ENCODE results near the gene PJA2.

PJA2 gene

GRCh38 chr5:109404428-109404960, 5.3 kb downstream of the PJA2 start:
- no peaks in the 10 kb centered on the region for H3K27me3 ChIP-seq (ENCODE audit: control insufficient read depth, low read length)
- TF ChIP-seq CTCF (IDR thresholded peaks at IDR 0.05; ENCODE audit: low read depth, low read length, poor library complexity, severe bottlenecking) (no peak), EZH2phosphoT487 (IDR thresholded peaks at IDR 0.05; ENCODE audit: borderline replicate concordance, low read length) (no peak)
- peaks cover 95% of the 10 kb centered on the region for H3K79me2 ChIP-seq (ENCODE audit: control insufficient read depth, low read length)
- H3K9me3 ChIP-seq (ENCODE audit: control insufficient read depth, insufficient read depth, low read length) = 0 out of 2 replicates have a peak, but pooled peaks cover 3% of the 10 kb centered on the region
- H3K36me3 ChIP-seq (ENCODE audit: control insufficient read depth, low read length) = peaks cover 25% of the 10 kb centered on the region
- no peak overlapping the region for H3K27ac ChIP-seq (ENCODE audit: low read depth, low read length)
- H3K4me1 ChIP-seq (ENCODE audit: control insufficient read depth, low read length) = peaks cover 21% of the 10 kb centered on the region
- no peak overlapping the region for H3K4me2 ChIP-seq (ENCODE audit: low read length)
- H3K9me2 ChIP-seq (replicated peaks; ENCODE audit: control insufficient read depth, low read length) = no peaks in the 10 kb centered on the region
- H3F3A ChIP-seq (ENCODE audit: control insufficient read depth, insufficient read depth) = peaks cover 11% of the 10 kb centered on the region
- H3K4me3 ChIP-seq (ENCODE audit: low read length) = no peak overlapping the region
- H4K20me1 ChIP-seq (ENCODE audit: control insufficient read depth, insufficient read depth, low read depth, low read length) = peaks cover 20% of the 10 kb centered on the region

DNA sequence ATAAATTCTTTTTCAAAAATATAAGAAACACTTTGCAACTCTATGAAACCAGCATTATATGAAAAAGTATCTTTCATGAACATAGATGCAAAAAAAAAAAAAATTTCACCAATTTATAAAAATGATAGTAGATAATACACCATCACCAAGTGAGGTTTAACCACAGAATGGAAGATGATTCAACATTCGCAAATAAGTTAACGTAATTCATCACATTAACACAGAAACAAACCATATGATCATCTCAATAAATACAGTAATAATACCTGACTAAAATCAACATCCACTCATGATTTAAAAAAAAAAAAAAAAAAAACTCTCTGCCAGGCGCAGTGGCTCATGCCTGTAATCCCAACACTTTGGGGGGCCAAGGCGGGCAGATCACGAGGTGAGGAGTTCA, 6.3 kb downstream of the PJA2 start:
- Histone ChIP-seq H3K4me1 (ENCODE audit: control insufficient read depth, low read length) (peaks cover 21% of the 10 kb centered on the region), H3K4me3 (ENCODE audit: low read length) (no peak overlapping the region), H3K4me2 (ENCODE audit: low read length) (no peak overlapping the region), H4K20me1 (ENCODE audit: control insufficient read depth, insufficient read depth, low read depth, low read length) (peaks cover 19% of the 10 kb centered on the region), H3K9me3 (ENCODE audit: control insufficient read depth, insufficient read depth, low read length) (0 out of 2 replicates have a peak, but pooled peaks cover 3% of the 10 kb centered on the region), H3K79me2 (ENCODE audit: control insufficient read depth, low read length) (peaks cover 98% of the 10 kb centered on the region), H3K9me2 (replicated peaks; ENCODE audit: control insufficient read depth, low read length) (no peaks in the 10 kb centered on the region), H3K36me3 (ENCODE audit: control insufficient read depth, low read length) (peaks cover 24% of the 10 kb centered on the region), H3K27ac (ENCODE audit: low read depth, low read length) (no peak overlapping the region), H3K27me3 (ENCODE audit: control insufficient read depth, low read length) (no peaks in the 10 kb centered on the region), H3F3A (ENCODE audit: control insufficient read depth, insufficient read depth) (peaks cover 3% of the 10 kb centered on the region; the same call in 1 of the 2 replicates)
- TF ChIP-seq CTCF (IDR thresholded peaks at IDR 0.05; ENCODE audit: low read depth, low read length, poor library complexity, severe bottlenecking) (no peak), EZH2phosphoT487 (IDR thresholded peaks at IDR 0.05; ENCODE audit: borderline replicate concordance, low read length) (no peak)

GRCh38 chr5:109399092-109399759, 10.5 kb downstream of the PJA2 start:
- H3K4me3 ChIP-seq (ENCODE audit: low read length) = no peak overlapping the region

More at GRCh38 chr5:109399092-109399759, 10.5 kb downstream of the PJA2 start:
- Histone ChIP-seq H3K27ac (ENCODE audit: low read depth, low read length) (no peak overlapping the region), H3K36me3 (ENCODE audit: control insufficient read depth, low read length) (peaks cover 12% of the 10 kb centered on the region), H3K79me2 (ENCODE audit: control insufficient read depth, low read length) (peaks cover 96% of the 10 kb centered on the region), H4K20me1 (ENCODE audit: control insufficient read depth, insufficient read depth, low read depth, low read length) (no peaks in the 10 kb centered on the region), H3F3A (ENCODE audit: control insufficient read depth, insufficient read depth) (no peaks in the 10 kb centered on the region), H3K4me2 (ENCODE audit: low read length) (no peak overlapping the region), H3K27me3 (ENCODE audit: control insufficient read depth, low read length) (no peaks in the 10 kb centered on the region), H3K9me3 (ENCODE audit: control insufficient read depth, insufficient read depth, low read length) (no peaks in the 10 kb centered on the region), H3K4me1 (ENCODE audit: control insufficient read depth, low read length) (no peaks in the 10 kb centered on the region), H3K9me2 (replicated peaks; ENCODE audit: control insufficient read depth, low read length) (no peaks in the 10 kb centered on the region)
- TF ChIP-seq EZH2phosphoT487 (IDR thresholded peaks at IDR 0.05; ENCODE audit: borderline replicate concordance, low read length) (no peak), CTCF (IDR thresholded peaks at IDR 0.05; ENCODE audit: low read depth, low read length, poor library complexity, severe bottlenecking) (no peak)
